ENCODE results near the gene VASP. TPM values are rescaled to one million over a fixed set of nuclear protein-coding genes. Genes with fewer than 3 reads are reported as not detected.

The VASP gene
- total and polyA plus RNA-seq, 9 of the 15 experiments (the other 6 are each of a cell fraction or from before 2014, with no cell fraction given) = 16.7 to 261 (median 112) TPM

- TF ChIP-seq NR4A1 (CRISPR knock-in tag; IDR thresholded peaks at IDR 0.05) = no peak
- TF ChIP-seq NR4A1 (tag; IDR thresholded peaks at IDR 0.05) = 0 out of 2 replicates have a peak, but pooled peaks have one; percentile 15
- peak in 1 of 2 experiments; percentile 86; a peak in 2 of 4 replicates for TF ChIP-seq BCLAF1 (IDR thresholded peaks at IDR 0.05; ENCODE audit: borderline replicate concordance in 1 of 2, control insufficient read depth in 1 of 2, low read depth in 2 of 2, low read length in 1 of 2)
- peak; percentile 74; the same call in 1 of the 2 replicates for TF ChIP-seq MTA1 (IDR thresholded peaks at IDR 0.05; ENCODE audit: borderline replicate concordance)
- no peak for TF ChIP-seq POLR2B (IDR thresholded peaks at IDR 0.05; ENCODE audit: low read depth, partially characterized antibody)
- TF ChIP-seq CBX3 (IDR thresholded peaks at IDR 0.05; ENCODE audit: borderline replicate concordance in 1 of 2, low read length in 2 of 2) = peak in 1 of 2 experiments; percentile 65; a peak in 1 of 3 replicates
- peak; percentile 28; the same call in 1 of the 2 replicates for TF ChIP-seq USF1 (CRISPR knock-in tag; IDR thresholded peaks at IDR 0.05)
- TF ChIP-seq ZNF444 (CRISPR knock-in tag; IDR thresholded peaks at IDR 0.05) = no peak
- TF ChIP-seq, protein P1, sequence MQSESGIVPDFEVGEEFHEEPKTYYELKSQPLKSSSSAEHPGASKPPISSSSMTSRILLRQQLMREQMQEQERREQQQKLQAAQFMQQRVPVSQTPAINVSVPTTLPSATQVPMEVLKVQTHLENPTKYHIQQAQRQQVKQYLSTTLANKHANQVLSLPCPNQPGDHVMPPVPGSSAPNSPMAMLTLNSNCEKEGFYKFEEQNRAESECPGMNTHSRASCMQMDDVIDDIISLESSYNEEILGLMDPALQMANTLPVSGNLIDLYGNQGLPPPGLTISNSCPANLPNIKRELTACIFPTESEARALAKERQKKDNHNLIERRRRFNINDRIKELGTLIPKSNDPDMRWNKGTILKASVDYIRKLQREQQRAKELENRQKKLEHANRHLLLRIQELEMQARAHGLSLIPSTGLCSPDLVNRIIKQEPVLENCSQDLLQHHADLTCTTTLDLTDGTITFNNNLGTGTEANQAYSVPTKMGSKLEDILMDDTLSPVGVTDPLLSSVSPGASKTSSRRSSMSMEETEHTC (IDR thresholded peaks at IDR 0.05) = no peak
- TF ChIP-seq TBL1XR1 (IDR thresholded peaks at IDR 0.05; ENCODE audit: low read length in 2 of 2) = peak; percentile 68 to 91
- no peak for TF ChIP-seq NCOA6 (IDR thresholded peaks at IDR 0.05)
- TF ChIP-seq ZNF57 (CRISPR knock-in tag; IDR thresholded peaks at IDR 0.05) = no peak
- TF ChIP-seq FOXA1 (IDR thresholded peaks at IDR 0.05; ENCODE audit: borderline replicate concordance) = no peak
- peak; percentile 63; the same call in 1 of the 2 replicates for TF ChIP-seq KLF16 (IDR thresholded peaks at IDR 0.05)
- no peak for TF ChIP-seq JUNB (CRISPR knock-in tag; conservative IDR thresholded peaks at IDR 0.05)
- TF ChIP-seq SP2 (IDR thresholded peaks at IDR 0.05; ENCODE audit: extremely low read depth, low read depth, low read length, poor library complexity, severe bottlenecking) = no peak
These were observed 28.6 kb upstream of the VASP start (continued) for GRCh38 chr19:45478454-45479238.

All from K562 (cell line).